ENCODE measurements around the gene NFIB. TPM values are rescaled to one million over a fixed set of nuclear protein-coding genes. Genes with fewer than 3 reads are reported as not detected.
A peak's percentile ranks its signal among the peaks of the same experiment; 100 is the strongest.

Gene NFIB
- total and polyA plus RNA-seq, 2 of the 13 experiments (the other 11 are each of a cell fraction or from before 2014, with no cell fraction given): 0.98 to 4.6 TPM

DNA sequence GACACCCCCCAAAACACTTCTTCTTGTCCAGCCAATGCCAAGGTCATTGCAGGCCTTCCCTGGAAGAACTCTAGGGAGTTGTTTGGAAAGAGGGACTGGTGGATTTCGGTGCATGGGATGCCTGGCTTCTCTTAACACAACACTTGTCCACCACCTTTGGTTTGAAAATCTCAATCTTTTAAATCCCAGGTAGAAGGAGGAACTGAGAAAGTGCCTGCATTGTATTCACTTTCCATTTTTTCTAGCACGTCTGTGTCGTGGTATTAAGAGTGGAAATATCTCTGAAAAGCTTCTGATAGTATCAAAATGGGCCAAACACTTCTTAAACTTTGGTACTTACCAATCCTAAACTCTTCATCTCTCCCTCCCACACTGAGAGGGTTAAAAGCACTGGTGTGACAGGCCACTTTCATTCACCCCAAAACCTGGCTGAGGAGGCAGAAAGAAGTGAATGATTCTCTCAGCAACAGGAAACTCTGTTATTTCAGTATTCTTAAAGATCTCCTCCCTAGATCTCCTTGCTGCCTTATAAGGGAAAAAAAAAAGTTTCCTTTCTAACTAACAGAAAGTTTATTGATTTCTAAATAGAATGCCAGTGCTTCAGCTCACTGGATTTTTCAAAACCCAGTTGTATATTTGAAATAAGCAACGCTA lies 3.9 kb upstream of the NFIB start:
- ATAC-seq (no peak), DNase-seq (ENCODE audit: low spot score) (no peak), FAIRE-seq (no peak)
- BruUV-seq (replicated peaks): no TSS peak
- ChIA-PET CTCF (ENCODE audit: low intra/inter-chr PET ratio, low total read pairs) (no interaction called here), POLR2A (no interaction called here)
- Histone ChIP-seq H3K9ac (ENCODE audit: insufficient read depth, low read depth, low read length) (no peak overlapping the region), H3K4me1 (ENCODE audit: insufficient read depth, low read length) (peaks cover 47% of the 10 kb centered on the region), H4K20me1 (ENCODE audit: insufficient read depth, low read length) (no peaks in the 10 kb centered on the region), H3K27ac (ENCODE audit: extremely low read length, insufficient read depth, low read length) (no peak overlapping the region), H3K79me2 (ENCODE audit: insufficient read depth, low read length) (peaks cover under 1% of the 10 kb centered on the region), H3K4me3 (replicated peaks in 1 of 3; ENCODE audit: insufficient read depth in 1 of 3, low read depth in 2 of 3, low read length in 3 of 3) (no peak overlapping the region), H3K4me2 (ENCODE audit: low read depth, low read length) (no peak overlapping the region), H3K27me3 (ENCODE audit: control insufficient read depth in 1 of 2, insufficient read depth in 2 of 2, low read length in 2 of 2) (peaks cover 0 to 4% of the 10 kb centered on the region in 2 experiments; a peak in 2 of 5 replicates), H3K36me3 (replicated peaks in 1 of 2; ENCODE audit: control insufficient read depth in 1 of 2, insufficient read depth in 2 of 2, low read length in 2 of 2) (no peaks in the 10 kb centered on the region), H2AFZ (ENCODE audit: low read length) (no peak overlapping the region), H3K9me3 (ENCODE audit: low read length) (no peaks in the 10 kb centered on the region)
- in situ Hi-C loops (cut with HindIII; ENCODE audit: extremely low pct_ligation_motif_present, low pct_unique_long_range_greater_than_20kb) (no loop called here), intact Hi-C loops (cut with micrococcal nuclease; ENCODE audit: unreplicated experiment) (no loop called here)
- WGBS (ENCODE audit: low lambda C conversion rate): 75% methylated on average over 4 of the region's 4 CpGs
- TF ChIP-seq ZNF552 (CRISPR knock-in tag; IDR thresholded peaks at IDR 0.05; ENCODE audit: borderline replicate concordance) (no peak), ZNF773 (CRISPR knock-in tag; IDR thresholded peaks at IDR 0.05; ENCODE audit: borderline replicate concordance) (no peak), PHB2 (IDR thresholded peaks at IDR 0.05; ENCODE audit: partially characterized antibody) (no peak)

- no peak for ATAC-seq
- BruUV-seq (replicated peaks): no TSS peak
- Histone ChIP-seq H3K4me2 (ENCODE audit: low read depth, low read length) (peak overlapping the region; percentile 72; the same call in 1 of the 2 replicates), H3K4me3 (replicated peaks in 1 of 3; ENCODE audit: insufficient read depth in 1 of 3, low read depth in 2 of 3, low read length in 3 of 3) (peak overlapping the region in 2 of 3 experiments; percentile 68; a peak in 2 of 6 replicates), H3K4me1 (ENCODE audit: insufficient read depth, low read length) (peaks cover 44% of the 10 kb centered on the region), H3K36me3 (replicated peaks in 1 of 2; ENCODE audit: control insufficient read depth in 1 of 2, insufficient read depth in 2 of 2, low read length in 2 of 2) (no peaks in the 10 kb centered on the region), H3K27ac (ENCODE audit: extremely low read length, insufficient read depth, low read length) (no peak overlapping the region), H3K9me3 (ENCODE audit: low read length) (no peaks in the 10 kb centered on the region), H2AFZ (ENCODE audit: low read length) (no peak overlapping the region), H3K27me3 (ENCODE audit: control insufficient read depth in 1 of 2, insufficient read depth in 2 of 2, low read length in 2 of 2) (peaks cover 0 to 3% of the 10 kb centered on the region in 2 experiments; a peak in 2 of 5 replicates), H4K20me1 (ENCODE audit: insufficient read depth, low read length) (no peaks in the 10 kb centered on the region), H3K9ac (ENCODE audit: insufficient read depth, low read depth, low read length) (no peak overlapping the region), H3K79me2 (ENCODE audit: insufficient read depth, low read length) (peaks cover 10% of the 10 kb centered on the region)
- no peak for FAIRE-seq
- no peak for DNase-seq (ENCODE audit: low spot score)
- no peak for TF ChIP-seq IRF9 (CRISPR knock-in tag; IDR thresholded peaks at IDR 0.05; ENCODE audit: borderline replicate concordance)
- no peak for TF ChIP-seq CENPT (CRISPR knock-in tag; IDR thresholded peaks at IDR 0.05; ENCODE audit: low read depth)
- no peak for TF ChIP-seq ZNF263 (CRISPR knock-in tag; IDR thresholded peaks at IDR 0.05)
- WGBS (ENCODE audit: low lambda C conversion rate): 59% methylated on average over 8 of the region's 8 CpGs
- ChIA-PET CTCF (ENCODE audit: low intra/inter-chr PET ratio, low total read pairs) (no interaction called here), POLR2A (no interaction called here)
- intact Hi-C loops (cut with micrococcal nuclease; ENCODE audit: unreplicated experiment): no loop called here
- in situ Hi-C loops (cut with HindIII; ENCODE audit: extremely low pct_ligation_motif_present, low pct_unique_long_range_greater_than_20kb): no loop called here
Measured at GRCh38 chr9:14316602-14317300, 2.8 kb upstream of the NFIB start.

Data from HepG2 (cell line).